ENCODE data around the gene ADCY10.
"Not testable (repeated sequence)": the region's sequence is repeated elsewhere in the genome, so short reads cannot be mapped to it uniquely, and the experiment has no call there.

DNA sequence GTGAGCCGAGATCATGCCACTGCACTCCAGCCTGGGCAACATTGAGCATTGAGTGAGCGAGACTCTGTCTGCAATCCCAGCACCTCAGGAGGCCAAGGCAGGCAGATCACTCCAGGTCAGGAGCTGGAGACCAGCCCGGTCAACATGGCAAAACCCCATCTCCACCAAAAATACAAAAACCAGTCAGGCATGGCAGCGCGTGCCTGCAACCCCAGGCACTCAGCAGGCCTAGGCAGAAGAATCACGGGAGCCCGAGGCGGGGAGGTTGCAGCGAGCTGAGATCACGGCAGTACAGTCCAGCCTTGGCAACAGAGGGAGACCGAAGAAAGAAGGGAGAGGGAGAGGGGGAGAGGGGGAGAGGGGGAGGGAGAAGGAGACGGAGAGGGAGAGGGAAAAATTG, 107.3 kb downstream of the ADCY10 start:
- TF ChIP-seq POLR2AphosphoS5, POLR2A (IDR thresholded peaks at IDR 0.05; ENCODE audit: low read depth, low read length): not testable (repeated sequence)
